Activated CD4-positive, alpha-beta T cell treated with anti-CD3 and anti-CD28 coated beads for 48 hours (primary cell): ENCODE data around the gene FDXR.
"Not testable (repeated sequence)": the region's sequence is repeated elsewhere in the genome, so short reads cannot be mapped to it uniquely, and the experiment has no call there.

ENCODE experiments used
- DNase-seq: peaks from one replicate; pipeline ENCODE4 v3.0.0-alpha.2; 2020

FDXR gene, protein sequence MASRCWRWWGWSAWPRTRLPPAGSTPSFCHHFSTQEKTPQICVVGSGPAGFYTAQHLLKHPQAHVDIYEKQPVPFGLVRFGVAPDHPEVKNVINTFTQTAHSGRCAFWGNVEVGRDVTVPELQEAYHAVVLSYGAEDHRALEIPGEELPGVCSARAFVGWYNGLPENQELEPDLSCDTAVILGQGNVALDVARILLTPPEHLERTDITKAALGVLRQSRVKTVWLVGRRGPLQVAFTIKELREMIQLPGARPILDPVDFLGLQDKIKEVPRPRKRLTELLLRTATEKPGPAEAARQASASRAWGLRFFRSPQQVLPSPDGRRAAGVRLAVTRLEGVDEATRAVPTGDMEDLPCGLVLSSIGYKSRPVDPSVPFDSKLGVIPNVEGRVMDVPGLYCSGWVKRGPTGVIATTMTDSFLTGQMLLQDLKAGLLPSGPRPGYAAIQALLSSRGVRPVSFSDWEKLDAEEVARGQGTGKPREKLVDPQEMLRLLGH

DNA sequence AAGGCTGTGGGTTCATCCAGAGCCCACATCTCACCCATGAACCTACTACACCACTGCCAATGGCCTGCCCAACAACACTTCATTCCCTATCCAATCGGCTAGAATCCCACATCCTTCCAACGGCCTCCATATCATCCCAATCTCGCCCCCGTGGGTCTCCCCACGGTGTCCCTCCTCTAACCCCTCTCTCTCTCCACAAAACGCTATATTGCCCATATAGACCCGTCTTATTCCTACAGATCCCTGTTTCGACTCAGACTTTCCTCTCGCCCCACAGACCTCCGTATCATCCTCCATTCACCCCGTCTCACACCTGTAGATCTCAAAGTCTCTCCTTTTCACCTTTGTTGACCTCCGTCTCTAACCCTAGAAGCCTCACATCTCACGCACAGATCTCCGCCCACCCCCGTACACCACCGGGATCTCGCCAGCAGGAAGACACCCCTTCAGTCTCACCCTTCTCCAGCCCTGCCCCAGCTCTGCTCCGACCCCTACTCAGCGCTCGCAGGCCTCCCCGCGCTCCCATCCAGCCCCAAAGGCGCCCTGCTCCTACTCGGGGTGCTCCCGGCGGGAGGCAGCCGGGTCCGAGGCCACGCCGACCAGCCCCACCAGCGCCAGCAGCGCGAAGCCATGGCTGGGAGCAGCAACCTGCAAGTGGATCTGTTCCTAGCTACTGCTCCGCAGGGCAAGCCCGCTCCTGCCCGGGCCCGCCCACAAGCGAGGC is at the start of gene FDXR:
Gene FDXR, minus strand, starts transcription at position 682 of the 724 bp plus-strand sequence. Its CDS starts 50 bp downstream, at position 632.
- DNase-seq, result no peak

DNA sequence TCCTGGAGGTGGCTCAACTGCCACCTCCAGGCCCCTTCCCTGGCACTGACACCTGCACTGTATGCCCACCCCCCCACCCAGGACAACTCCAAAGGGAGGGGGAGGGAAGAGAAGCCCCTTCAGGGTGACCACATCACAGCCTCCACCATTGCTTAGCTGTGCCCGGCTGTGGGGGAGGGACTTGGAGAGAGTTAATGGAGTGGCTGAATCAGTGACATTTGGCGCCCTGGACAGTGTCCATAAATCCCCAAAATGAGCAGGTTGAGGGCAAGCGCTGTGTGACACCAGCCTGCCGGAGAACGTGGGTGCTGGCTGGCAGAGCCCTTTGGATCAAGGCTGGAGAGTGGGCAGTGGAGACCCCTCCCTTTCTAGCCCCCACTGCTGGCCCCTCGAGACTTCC is 49.4 kb upstream of the FDXR start:
- no peak for DNase-seq

- DNase-seq, result no peak
Observed at GRCh38 chr17:74921769-74922168, 49.0 kb upstream of the FDXR start.

- DNase-seq, result no peak
Observed at GRCh38 chr17:74921026-74921681, 48.4 kb upstream of the FDXR start.

DNA sequence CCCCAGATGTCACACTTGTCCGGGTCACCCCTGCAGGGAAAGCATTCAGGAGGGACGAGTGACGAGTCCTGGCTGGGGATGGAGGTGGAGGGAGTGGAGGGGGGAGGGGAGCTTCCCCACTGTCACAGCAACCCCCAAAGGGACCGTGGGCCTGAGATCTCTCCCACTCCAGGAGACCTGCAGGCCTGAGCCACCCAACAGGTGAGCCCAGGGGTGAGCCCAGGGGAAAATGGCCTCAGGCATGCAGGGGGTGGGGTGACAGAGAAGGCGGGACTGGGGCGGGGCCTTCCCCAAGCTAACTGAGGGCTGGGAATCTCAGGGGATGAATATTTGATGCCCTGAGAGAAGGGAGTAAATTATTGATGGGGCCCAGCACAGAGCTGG is 47.8 kb upstream of the FDXR start:
- no peak for DNase-seq

- DNase-seq, result no peak
Observed at GRCh38 chr17:74920306-74920620, 47.5 kb upstream of the FDXR start.

DNA sequence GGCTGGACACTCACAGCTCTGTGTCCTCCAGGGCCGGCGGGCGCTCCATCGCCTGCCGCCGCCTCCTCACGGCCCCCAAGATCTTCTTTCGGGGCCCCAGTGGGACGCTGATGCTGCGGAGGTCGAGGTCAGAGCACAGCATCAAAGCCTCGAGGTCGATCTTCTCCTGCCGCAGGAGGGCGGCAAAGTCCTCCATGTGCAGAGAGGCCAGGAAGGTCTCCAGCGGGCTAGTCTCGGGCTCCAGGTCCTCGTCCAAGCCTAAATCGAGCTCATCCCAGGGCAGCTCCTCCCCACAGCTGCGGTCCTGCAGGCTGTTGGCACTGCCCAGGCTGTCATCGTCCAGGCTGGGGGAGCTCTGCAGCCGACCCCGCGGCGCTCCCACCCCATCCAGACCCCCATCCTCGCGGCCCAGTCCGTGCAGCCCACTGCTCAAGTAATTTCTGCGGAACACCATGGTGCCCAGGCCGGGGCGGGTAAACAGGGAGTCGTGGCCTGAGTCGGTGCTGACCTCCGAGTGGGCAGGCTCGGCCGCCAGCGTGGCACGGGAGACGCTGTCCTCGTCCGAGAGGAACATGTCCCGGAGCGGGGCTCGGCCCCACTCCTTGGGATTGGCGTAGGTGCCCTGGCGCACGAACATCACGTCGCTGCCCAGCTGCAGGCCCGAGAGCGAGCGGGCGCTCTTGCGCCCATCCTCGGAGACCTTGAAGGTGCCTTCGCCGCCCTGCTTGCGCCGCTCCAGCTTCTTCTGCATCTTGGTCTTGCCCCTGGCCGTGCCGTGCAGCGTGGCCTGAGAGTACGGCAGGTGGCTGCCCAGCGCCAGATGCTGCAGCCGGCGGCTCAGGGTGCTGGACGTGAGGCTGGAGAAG is 46.9 kb upstream of the FDXR start:
- DNase-seq, result peak; percentile 31

DNA sequence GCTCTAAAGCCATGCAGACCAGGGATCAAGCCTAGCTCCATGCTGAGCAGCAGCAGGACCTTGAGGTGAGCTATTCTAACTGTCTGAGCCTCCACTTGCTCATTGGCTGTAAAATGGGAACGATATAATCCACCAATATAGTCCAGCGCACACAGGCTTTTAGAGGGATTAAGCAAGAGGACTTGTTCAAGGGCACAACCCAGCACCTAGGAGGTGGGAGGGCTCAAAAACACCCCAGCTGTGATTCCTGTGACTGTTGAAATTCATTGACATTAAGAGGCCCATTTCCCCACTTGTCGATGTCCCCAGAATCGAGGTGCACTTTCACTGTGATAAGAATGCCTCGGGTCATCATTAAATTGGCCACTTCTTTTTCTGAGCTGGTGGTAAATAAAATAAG is 46.1 kb upstream of the FDXR start:
- no peak for DNase-seq

DNA sequence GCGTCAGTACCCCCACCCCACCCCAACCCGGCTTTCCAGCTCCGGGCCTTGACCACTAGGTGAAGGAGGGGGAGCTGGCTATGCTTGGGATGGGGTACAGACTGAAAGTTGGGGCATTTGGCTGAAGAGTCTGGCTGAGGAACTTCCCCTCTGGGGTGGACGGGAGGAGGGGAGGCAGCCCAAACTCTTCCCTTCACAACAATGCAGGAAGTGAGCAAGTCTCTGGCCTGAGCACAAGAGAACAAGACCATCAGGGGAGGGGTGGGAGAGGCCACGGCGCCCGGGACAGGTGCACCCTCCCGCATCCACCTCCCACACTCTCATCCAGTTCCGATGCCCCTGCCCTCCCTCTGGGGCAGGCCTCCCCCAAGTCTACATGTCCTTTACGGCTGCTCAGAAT is 44.6 kb upstream of the FDXR start:
- DNase-seq, result no peak

- DNase-seq, result no peak
Observed at GRCh38 chr17:74916851-74917199, 44.0 kb upstream of the FDXR start.

- no peak for DNase-seq
Observed at GRCh38 chr17:74916136-74916850, 43.5 kb upstream of the FDXR start.

DNA sequence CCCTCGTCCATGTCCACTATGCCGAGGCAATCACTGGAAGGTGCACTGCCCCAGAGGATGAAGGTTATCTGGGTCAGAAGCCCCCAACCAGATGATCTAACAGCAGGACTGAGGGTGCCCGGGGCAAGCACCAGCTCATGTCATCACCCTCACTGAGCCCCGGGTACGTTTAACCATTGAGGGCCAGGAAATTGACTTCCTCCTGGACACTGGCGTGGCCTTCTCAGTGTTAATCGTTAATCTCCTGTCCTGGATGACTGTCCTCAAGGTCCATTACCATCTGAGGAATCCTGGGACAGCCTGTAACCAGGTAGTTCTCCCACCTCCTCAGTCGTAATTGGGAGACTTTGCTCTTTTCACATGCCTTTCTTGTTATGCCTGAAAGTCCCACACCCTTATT is 38.6 kb upstream of the FDXR start:
- not testable (repeated sequence) for DNase-seq

- not testable (repeated sequence) for DNase-seq
Observed at GRCh38 chr17:74909097-74909496, 36.3 kb upstream of the FDXR start.

- DNase-seq, result no peak
Observed at GRCh38 chr17:74907012-74907411, 34.2 kb upstream of the FDXR start.

- not testable (repeated sequence) for DNase-seq
Observed at GRCh38 chr17:74906214-74906793, 33.5 kb upstream of the FDXR start.

- DNase-seq, result peak; percentile 33
Observed at GRCh38 chr17:74904687-74905409, 32.1 kb upstream of the FDXR start.

DNA sequence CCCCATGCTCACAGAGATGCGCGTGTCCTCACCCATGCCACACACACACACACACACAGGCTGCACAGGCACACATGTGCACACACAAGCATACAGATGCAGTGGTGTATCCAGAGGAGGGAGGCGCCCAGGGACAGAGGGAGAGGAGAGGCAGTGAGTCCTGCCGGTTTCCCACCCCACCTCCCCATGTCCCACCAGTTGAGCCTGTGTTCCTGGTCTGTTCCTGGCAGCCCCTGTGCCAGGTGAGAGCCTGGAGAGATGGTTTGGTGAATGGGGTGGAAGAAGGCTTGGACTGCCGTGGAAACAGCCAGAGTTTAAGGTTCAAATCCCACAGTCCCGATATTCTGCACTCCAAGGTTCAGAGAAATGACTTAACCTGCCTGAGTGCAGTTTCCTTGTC is 30.9 kb upstream of the FDXR start:
- no peak for DNase-seq

DNA sequence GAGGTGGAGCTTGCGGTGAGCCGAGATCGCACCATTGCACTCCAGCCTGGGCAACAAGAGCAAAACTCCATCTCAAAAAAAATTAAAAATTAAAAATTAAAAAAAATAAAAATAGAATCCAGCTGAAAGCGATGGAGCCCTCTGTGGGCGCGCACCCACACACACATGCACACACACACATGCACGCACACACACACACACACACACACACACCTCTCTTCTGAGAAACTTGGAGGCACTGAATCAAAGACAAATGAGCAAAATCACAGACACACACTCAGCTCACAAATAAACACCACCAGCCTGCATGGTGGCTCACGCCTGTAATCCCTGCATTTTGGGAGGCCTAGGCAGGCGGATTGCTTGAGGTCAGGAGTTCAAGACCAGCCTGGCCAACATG is 30.2 kb upstream of the FDXR start:
- DNase-seq, result no peak

DNA sequence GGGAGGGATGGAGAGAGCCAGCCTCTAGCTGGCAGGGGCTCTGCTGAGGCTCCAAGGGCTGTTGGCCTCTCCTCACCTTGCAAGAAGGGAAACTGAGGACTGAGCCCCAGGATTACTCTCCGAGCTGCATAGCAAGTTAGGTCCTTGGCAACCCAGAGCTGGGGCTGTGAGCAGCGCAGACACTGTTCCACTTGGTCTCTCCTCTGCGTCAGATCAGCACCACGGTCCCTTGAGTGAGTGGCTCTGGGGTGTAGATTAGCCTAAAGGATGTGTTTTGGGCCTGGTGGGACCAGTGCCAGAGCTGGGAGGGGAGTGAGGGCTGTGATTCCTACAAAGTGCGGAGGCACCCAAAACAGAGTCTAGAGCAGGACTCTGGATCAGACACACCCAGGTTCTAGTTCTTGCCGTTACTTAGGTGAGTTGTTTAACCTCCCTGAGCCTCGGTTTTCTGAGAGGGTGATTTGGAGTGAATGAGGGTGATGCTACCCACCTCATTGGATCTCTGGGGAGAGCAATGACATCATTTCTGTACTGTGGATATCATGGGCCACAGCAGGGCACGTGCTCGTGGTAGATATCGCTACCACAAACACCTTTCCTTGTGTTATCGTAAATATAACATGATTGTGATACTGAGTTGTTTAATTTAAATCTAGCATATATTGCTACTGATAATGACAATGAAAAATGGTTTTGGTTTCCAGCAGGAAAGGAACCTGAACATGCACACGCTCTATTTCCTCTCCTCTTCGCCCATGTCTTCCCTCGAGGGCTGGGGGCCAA is 28.8 kb upstream of the FDXR start:
- no peak for DNase-seq

DNA sequence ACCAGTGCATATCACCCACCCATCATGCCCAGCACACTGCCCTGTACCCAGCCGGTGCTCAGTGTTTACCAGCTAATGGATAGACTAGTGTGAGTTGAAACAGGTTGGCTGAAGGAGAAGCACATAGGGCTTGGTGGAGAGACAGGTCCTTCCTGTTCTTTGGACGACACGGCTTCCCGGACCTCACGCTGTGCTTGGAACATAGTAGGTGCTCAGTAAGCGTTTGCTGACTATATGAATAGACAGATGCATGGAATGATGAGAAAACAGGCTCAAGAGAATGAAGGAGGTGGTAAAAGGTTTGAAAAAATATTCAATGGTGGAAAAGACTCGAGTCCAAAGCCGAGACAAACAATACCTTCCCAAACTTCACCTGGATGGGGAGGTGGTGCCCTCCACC is 27.4 kb upstream of the FDXR start:
- no peak for DNase-seq
